Measurements from ENCODE around the gene LSM11.

Gene LSM11

DNA sequence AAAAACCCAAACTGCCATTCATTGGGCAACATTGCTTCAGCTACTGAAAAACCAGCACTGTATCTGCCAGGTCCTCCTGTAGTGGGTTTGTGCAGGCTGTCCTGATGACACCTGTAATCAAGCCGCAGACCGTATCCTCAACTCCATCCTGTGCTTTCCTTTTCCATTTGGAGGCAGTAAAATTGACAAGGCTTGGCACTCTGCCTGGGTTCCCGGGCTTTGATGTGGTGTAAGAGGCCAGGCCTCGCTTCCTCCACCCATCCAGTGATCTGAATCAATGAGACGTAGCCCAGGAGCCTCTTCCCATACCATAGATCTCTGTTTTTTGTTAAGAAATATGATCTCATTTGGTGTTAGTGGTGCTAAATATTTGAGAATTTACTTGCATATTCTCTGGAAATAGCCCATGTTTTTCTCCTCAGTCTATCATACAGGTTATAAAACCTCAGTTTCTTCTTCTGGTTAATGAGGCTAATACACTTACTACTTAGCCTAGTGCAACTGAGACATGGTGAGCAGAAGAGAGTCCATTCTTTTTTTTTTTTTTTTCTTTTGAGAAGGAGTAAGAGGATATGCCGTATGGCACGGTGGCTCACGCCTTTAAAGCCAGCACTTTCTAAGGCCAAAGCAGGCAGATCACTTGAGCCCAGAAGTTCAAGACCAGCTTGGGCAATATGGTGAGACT lies 34.8 kb downstream of the LSM11 start:
- DNase-seq: no peak

DNA sequence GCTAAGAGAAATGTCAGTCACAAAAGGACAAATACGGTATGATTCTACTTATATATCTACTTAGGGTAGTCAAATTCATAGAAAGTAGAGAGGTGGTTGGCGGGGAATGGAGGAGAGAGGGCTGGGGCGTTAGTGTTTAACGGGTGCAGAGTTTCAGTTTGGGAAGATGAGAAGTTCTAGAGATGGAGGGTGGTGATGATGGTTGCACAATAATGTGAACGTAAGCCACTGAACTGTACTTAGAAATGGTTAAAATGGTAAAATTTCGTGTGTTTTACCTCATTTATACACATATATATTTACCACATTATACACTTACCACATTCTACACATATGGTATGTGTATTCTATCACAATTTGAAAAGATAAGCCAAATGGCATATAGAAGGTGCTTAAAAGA lies 35.7 kb downstream of the LSM11 start:
- no peak for DNase-seq

DNA sequence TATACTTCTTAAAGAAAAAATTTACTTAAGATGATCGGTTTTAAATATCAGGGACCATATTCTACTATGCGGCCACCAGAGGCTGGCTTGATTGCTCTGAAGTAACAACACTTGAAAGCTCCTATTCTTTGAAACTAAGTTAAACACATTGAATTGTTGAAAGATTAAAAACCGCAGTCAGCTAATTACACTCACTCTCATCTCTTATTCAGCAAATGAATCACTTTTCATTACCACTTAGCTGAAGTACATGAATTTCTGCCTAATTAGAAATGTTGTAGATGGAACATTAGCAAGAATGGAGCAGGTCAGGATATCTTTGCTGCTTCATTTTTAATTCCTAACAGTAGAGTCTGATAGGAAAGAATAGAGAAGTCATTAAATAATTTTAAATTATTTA lies 42.3 kb downstream of the LSM11 start:
- no peak for DNase-seq

GRCh38 chr5:157793301-157793700 lies 49.8 kb downstream of the LSM11 start:
- no peak for DNase-seq

- DNase-seq: no peak
Measured at GRCh38 chr5:157799578-157799977, 56.1 kb downstream of the LSM11 start.

- no peak for DNase-seq
Measured at GRCh38 chr5:157800137-157800536, 56.6 kb downstream of the LSM11 start.

DNA sequence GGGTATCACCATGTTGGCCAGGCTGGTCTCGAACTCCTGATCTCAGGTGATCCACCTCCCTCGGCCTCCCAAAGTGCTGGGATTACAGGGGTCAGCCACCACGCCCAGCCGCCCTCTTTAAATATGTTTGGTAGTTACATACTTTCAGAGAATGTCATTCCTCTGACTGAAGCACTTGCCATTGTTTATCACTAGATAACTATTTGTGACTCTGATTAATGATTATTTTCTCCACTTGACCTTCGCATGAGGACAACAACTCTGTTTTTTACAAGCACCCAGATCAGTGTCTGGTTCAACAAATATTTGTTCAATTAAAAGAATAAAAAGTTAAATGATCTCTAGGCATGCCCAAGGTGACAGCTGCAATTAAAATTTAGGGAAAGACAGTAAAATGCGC lies 59.2 kb downstream of the LSM11 start:
- DNase-seq: no peak

DNA sequence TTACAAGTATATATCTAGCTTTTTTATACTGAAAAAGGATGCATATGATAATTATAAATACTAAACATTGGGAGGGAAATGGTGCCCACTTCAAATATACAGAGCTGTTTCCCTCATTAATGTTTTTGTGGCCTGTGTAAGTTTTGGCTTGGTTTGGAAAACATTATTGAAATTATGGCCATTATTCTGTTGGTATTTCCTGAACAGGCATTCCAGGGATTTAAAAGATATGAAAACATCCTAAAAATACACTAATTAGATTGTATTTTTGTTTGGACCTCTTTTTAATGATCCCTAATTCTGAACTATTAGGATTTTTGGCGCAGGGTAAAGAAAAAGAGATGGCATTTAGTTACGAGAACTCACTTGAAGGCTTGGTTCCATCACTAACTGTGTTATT lies 64.5 kb downstream of the LSM11 start:
- DNase-seq: no peak
